Retinal pigment epithelial cell (primary cell): Measurements from ENCODE around the gene PRLR.

Experiments
- DNase-seq: peaks from one replicate; pipeline ENCODE4 v3.0.0-alpha.2; 2010; ENCODE audit warnings: low read depth
- H3K4me3 ChIP-seq: 2 replicates; pipeline ENCODE4 v1.5.1; 2011; ENCODE audit warnings: mild to moderate bottlenecking, low read length, control low read depth, moderate library complexity
- CTCF ChIP-seq: conservative IDR thresholded peaks from 2 replicates; pipeline ENCODE4 v1.5.1; 2011; ENCODE audit warnings: low read depth, low read length, control low read depth, inconsistent platforms

The PRLR gene

DNA sequence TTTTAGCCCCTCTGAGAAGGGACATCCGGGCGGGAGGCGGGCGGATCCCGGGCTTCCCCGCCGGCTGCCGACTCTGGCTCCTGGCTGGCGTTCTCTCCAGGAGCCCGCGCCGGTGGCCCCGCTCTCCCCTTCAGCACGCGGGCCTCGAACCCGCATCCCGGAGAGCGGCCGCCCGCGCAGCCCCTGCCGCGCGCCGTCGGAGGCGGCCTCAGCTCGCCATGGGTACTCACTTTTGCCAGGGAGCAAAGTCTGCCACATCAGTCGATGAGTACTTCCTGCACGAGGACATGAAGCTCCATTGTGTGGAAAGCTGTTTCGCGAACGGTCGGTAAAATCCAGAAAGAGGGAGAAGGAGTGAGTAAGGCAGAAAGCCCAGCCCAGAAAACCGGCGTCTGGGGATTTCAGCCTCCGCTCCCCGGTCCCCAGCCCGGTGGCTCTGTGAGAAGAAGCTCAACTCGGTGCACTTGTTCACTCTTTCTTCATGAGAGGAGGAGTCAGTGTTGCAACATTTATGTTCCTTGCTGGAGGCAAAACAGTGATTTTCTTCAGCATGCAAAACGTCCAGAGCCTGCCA is at the start of gene PRLR:
Gene PRLR, minus strand, starts transcription at position 450 of the 574 bp plus-strand sequence. CDS start 140,867 bp downstream, outside the sequence.
- no peak for DNase-seq
- no peak for TF ChIP-seq CTCF

DNA sequence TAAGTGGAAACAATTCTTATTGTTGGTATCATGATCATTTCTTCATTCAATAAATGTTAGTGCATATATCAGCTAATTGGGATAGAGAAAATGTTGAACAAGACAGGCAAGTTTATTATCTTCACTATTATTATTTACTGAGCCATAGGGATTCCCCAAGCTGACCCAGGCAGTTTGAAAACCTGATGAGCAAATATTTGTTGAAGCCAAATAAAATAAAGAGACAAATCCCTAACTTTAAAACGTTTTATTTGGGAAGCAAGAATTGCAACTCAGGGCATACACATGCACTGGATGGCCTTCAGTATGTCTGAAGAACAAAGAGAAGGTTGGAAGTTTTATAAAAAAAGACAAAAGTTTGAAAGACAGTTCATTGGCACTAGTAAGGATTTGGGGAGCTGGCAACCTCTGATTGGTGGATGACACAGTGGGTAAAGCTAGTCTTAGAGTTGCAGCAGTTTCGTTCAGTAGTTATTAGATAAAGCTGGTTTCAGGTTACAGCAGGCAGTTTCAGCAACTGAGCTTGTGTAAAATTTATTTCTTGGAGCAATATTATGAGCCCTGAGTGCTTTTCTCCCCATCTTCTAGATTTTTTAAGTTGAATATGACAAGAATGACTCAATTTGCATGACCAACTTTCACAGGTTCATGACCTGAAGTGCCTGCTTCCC is 44.7 kb upstream of the PRLR start:
- no peak for DNase-seq
- H3K4me3 ChIP-seq = no peak overlapping the region
- TF ChIP-seq CTCF = no peak

More for the DNA sequence above, at the start of gene PRLR:
- H3K4me3 ChIP-seq = peak within 1 kb of the TSS; percentile 27

DNA sequence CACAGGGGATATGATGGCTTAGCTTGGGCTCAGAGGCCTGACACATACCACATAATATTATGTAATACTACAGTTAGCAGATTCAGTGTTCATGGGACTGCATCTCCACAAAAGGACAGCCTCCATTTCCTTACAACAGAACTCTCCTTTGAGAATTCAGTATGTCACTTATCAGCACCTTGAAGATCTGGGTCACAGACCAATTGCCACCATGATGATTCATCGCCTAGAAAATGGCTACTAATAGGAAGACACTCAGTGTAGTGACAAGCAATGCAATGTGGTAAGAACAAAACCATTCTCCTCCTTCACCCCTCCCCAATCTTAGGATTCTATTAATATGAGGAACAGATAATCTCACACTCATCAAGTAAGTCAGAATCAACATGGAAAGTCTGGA is 38.7 kb upstream of the PRLR start:
- no peak for TF ChIP-seq CTCF

GRCh38 chr5:35266276-35266675 is 36.0 kb upstream of the PRLR start:
- DNase-seq = no peak
- TF ChIP-seq CTCF = no peak
- no peak overlapping the region for H3K4me3 ChIP-seq

More for the DNA sequence above, 38.7 kb upstream of the PRLR start:
- no peak for DNase-seq
- H3K4me3 ChIP-seq = no peak overlapping the region

DNA sequence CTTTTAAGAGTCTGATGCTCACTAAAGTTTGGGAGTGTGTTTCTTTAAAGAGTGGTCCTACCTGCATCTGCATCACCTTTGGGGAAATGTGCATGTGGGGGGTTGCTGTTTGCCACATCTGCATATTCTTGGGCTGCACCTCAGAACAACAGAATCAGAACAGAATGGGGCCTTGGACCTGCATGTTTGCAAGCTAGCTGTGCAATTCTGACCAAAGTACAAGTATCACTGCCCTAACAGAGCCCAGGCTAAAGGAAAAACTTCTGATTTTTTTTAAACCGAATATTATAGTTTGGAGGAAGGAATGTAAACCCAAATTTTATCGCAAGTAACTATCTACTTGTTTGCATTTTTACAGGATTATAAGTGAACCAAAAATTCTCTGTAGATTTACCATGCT is 34.2 kb upstream of the PRLR start:
- DNase-seq = no peak
- no peak overlapping the region for H3K4me3 ChIP-seq
- no peak for TF ChIP-seq CTCF

- no peak for DNase-seq
- no peak for TF ChIP-seq CTCF
- H3K4me3 ChIP-seq = no peak overlapping the region
These were observed 33.1 kb upstream of the PRLR start for GRCh38 chr5:35263266-35263877.

- no peak for DNase-seq
- TF ChIP-seq CTCF = no peak
- no peak overlapping the region for H3K4me3 ChIP-seq
These were observed 23.3 kb upstream of the PRLR start for GRCh38 chr5:35253582-35253981.
